Activated effector memory CD4-positive, alpha-beta T cell treated with anti-CD3 and anti-CD28 coated beads, Interleukin-2, amount 50 U/mL, for 16 hours (primary cell): ENCODE measurements around the gene GPR42.
"Not testable (repeated sequence)": the region's sequence is repeated elsewhere in the genome, so short reads cannot be mapped to it uniquely, and the experiment has no call there.

Source experiments
- DNase-seq: peaks from one replicate; pipeline ENCODE4 v3.0.0-alpha.2; 2020

The GPR42 gene

GRCh38 chr19:35397064-35397463 lies 26.2 kb downstream of the GPR42 start:
- no peak for DNase-seq

- DNase-seq, result no peak
Measured at GRCh38 chr19:35398570-35398969, 27.7 kb downstream of the GPR42 start.

GRCh38 chr19:35399231-35399630 lies 28.4 kb downstream of the GPR42 start:
- no peak for DNase-seq

GRCh38 chr19:35399948-35400772 lies 29.3 kb downstream of the GPR42 start:
- no peak for DNase-seq

GRCh38 chr19:35400773-35401100 lies 29.9 kb downstream of the GPR42 start:
- no peak for DNase-seq

GRCh38 chr19:35401416-35401815 lies 30.5 kb downstream of the GPR42 start:
- not testable (repeated sequence) for DNase-seq

- no peak for DNase-seq
Measured at GRCh38 chr19:35403116-35403760, 32.4 kb downstream of the GPR42 start.

GRCh38 chr19:35404879-35405622 lies 34.2 kb downstream of the GPR42 start:
- DNase-seq, result peak; percentile 68

GRCh38 chr19:35407619-35408018 lies 36.8 kb downstream of the GPR42 start:
- no peak for DNase-seq

- DNase-seq, result no peak
Measured at GRCh38 chr19:35408284-35409171, 37.7 kb downstream of the GPR42 start.

- no peak for DNase-seq
Measured at GRCh38 chr19:35409191-35409590, 38.3 kb downstream of the GPR42 start.

GRCh38 chr19:35410487-35410886 lies 39.6 kb downstream of the GPR42 start:
- no peak for DNase-seq

- no peak for DNase-seq
Measured at GRCh38 chr19:35414442-35414841, 43.6 kb downstream of the GPR42 start.

- no peak for DNase-seq
Measured at GRCh38 chr19:35416331-35416730, 45.5 kb downstream of the GPR42 start.

GRCh38 chr19:35417278-35417677 lies 46.4 kb downstream of the GPR42 start:
- no peak for DNase-seq

GRCh38 chr19:35417713-35418534 lies 47.1 kb downstream of the GPR42 start:
- no peak for DNase-seq

GRCh38 chr19:35419046-35419445 lies 48.2 kb downstream of the GPR42 start:
- DNase-seq, result no peak

GRCh38 chr19:35419805-35420204 lies 48.9 kb downstream of the GPR42 start:
- no peak for DNase-seq

- DNase-seq, result no peak
Measured at GRCh38 chr19:35421362-35421761, 50.5 kb downstream of the GPR42 start.
